ENCODE data around the gene CABLES2. TPM values are rescaled to one million over a fixed set of nuclear protein-coding genes. Genes with fewer than 3 reads are reported as not detected.

Gene CABLES2
- total and polyA plus RNA-seq, 9 of the 15 experiments (the other 6 are each of a cell fraction or from before 2014, with no cell fraction given): 0.46 to 4.2 (median 1.6) TPM

- TF ChIP-seq ARID4B (CRISPR knock-in tag; IDR thresholded peaks at IDR 0.05): peak; percentile 95
- TF ChIP-seq MAFF (IDR thresholded peaks at IDR 0.05; ENCODE audit: low read length): no peak
- TF ChIP-seq CREB3L1 (IDR thresholded peaks at IDR 0.05; ENCODE audit: borderline replicate concordance, low read depth): no peak
- TF ChIP-seq ZNF785 (CRISPR knock-in tag; IDR thresholded peaks at IDR 0.05): no peak
- TF ChIP-seq ZNF77 (CRISPR knock-in tag; IDR thresholded peaks at IDR 0.05): no peak
- TF ChIP-seq PCBP2 (IDR thresholded peaks at IDR 0.05; ENCODE audit: low read depth, low read length, poor library complexity, severe bottlenecking): no peak
- no peak for TF ChIP-seq RREB1 (CRISPR knock-in tag; IDR thresholded peaks at IDR 0.05)
- peak; percentile 88 for TF ChIP-seq TFAP4 (CRISPR knock-in tag; IDR thresholded peaks at IDR 0.05; ENCODE audit: borderline replicate concordance)
- no peak for TF ChIP-seq JUNB (CRISPR knock-in tag; conservative IDR thresholded peaks at IDR 0.05)
- TF ChIP-seq NFIX (CRISPR knock-in tag; IDR thresholded peaks at IDR 0.05; ENCODE audit: low read depth): no peak
- peak; percentile 86 for TF ChIP-seq POLR2B (IDR thresholded peaks at IDR 0.05; ENCODE audit: low read depth, partially characterized antibody)
- TF ChIP-seq EP300 (IDR thresholded peaks at IDR 0.05; ENCODE audit: low read length): no peak; the same call in 1 of the 2 replicates
- TF ChIP-seq PTTG1 (tag; IDR thresholded peaks at IDR 0.05; ENCODE audit: low read depth): no peak
- TF ChIP-seq MXI1 (IDR thresholded peaks at IDR 0.05; ENCODE audit: low read depth, low read length): 0 out of 2 replicates have a peak, but pooled peaks have one; percentile 10
These were observed 20.5 kb downstream of the CABLES2 start, which contains the start of gene RPS21 (continued) for GRCh38 chr20:62386383-62387218.

Data from K562 (cell line).